ACC112 (cell line): Measurements from ENCODE around the gene CHCHD1.

Experiments used
- H2AFZ ChIP-seq: fragments of 200-600 bp; sonication (generic); one replicate; pipeline ENCODE4 v1.6.0; 2017; ENCODE audit warnings: antibody characterized with exemption, low read length; ENCODE audit not compliant: unreplicated experiment
- H3K27ac ChIP-seq: fragments of 200-600 bp; sonication (generic); 2 replicates; pipeline ENCODE4 v1.5.1; 2014; ENCODE audit warnings: low read depth, mild to moderate bottlenecking, antibody characterized with exemption, low read length, moderate library complexity
- H3K27me3 ChIP-seq: fragments of 200-600 bp; sonication (generic); 2 replicates; pipeline ENCODE4 v1.6.1; 2014; ENCODE audit warnings: mild to moderate bottlenecking, antibody characterized with exemption, low read length, moderate library complexity, mixed read lengths; ENCODE audit not compliant: insufficient read depth
- H3K36me3 ChIP-seq: fragments of 200-600 bp; sonication (generic); 2 replicates; pipeline ENCODE4 v1.6.1; 2016; ENCODE audit warnings: mild to moderate bottlenecking, antibody characterized with exemption, low read length, moderate library complexity, mixed read lengths; ENCODE audit not compliant: insufficient read depth
- H3K4me1 ChIP-seq: fragments of 200-600 bp; sonication (generic); one replicate; pipeline ENCODE4 v1.6.1; 2016; ENCODE audit warnings: low read length, mixed read lengths; ENCODE audit not compliant: insufficient read depth, unreplicated experiment, control insufficient read depth
- H3K4me3 ChIP-seq: fragments of 200-600 bp; sonication (generic); 2 replicates; pipeline ENCODE4 v1.5.1; 2014; ENCODE audit warnings: mild to moderate bottlenecking, low read depth, low read length
- H3K79me2 ChIP-seq: fragments of 200-600 bp; sonication (generic); one replicate; pipeline ENCODE4 v1.6.0; 2016; ENCODE audit warnings: low read length; ENCODE audit not compliant: control insufficient read depth, unreplicated experiment, insufficient read depth

The CHCHD1 gene

DNA sequence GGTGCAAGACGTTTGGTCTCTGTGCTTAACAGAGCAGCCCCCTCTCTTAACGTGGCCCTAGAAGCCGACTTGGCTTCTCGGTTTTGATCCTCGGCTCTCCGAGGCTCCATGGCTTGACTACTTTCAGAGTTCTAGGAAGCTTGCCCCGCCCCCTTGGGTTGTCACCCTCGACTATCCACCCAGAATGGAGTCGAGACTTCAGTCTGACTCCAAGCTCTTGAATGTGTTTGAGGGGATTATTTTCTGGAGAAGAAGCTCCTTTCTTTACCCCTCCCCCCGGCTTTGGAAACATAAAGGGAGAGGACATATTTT is 37.2 kb upstream of the CHCHD1 start:
- peaks cover 8% of the 10 kb centered on the region for H3K36me3 ChIP-seq
- peak overlapping the region; percentile 89 for H3K4me3 ChIP-seq
- peak overlapping the region; percentile 55 for H2AFZ ChIP-seq
- peaks cover 23% of the 10 kb centered on the region for H3K4me1 ChIP-seq
- H3K79me2 ChIP-seq, result peaks cover 49% of the 10 kb centered on the region
- no peaks in the 10 kb centered on the region for H3K27me3 ChIP-seq
- peak overlapping the region; percentile 84 for H3K27ac ChIP-seq

DNA sequence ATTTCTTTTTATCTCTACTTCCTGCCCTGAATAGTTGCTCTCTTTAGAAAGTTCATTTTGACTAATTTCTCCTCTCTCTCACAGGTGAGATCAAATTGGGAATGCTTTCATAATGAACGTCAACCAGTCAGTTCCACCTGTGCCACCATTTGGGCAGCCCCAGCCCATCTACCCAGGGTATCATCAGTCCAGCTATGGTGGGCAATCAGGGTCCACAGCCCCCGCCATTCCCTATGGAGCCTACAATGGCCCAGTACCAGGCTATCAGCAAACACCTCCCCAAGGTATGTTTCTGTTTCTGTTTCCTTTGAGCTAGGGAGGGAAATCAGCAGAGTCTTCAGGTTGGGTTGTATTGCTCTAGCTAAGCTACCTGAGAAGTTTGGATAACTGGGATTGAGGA is 35.1 kb upstream of the CHCHD1 start:
- Histone ChIP-seq H2AFZ (no peak overlapping the region), H3K36me3 (peaks cover 20% of the 10 kb centered on the region), H3K4me1 (peaks cover 21% of the 10 kb centered on the region), H3K27ac (no peak overlapping the region), H3K79me2 (peaks cover 62% of the 10 kb centered on the region), H3K4me3 (no peak overlapping the region), H3K27me3 (no peaks in the 10 kb centered on the region)

- no peak overlapping the region for H3K4me3 ChIP-seq
- H3K27me3 ChIP-seq, result no peaks in the 10 kb centered on the region
- H2AFZ ChIP-seq, result no peak overlapping the region
- H3K79me2 ChIP-seq, result peaks cover 34% of the 10 kb centered on the region
- H3K4me1 ChIP-seq, result peaks cover 4% of the 10 kb centered on the region
- H3K36me3 ChIP-seq, result peaks cover 31% of the 10 kb centered on the region
- no peak overlapping the region for H3K27ac ChIP-seq
These were observed 31.0 kb upstream of the CHCHD1 start for GRCh38 chr10:73750819-73751218.

DNA sequence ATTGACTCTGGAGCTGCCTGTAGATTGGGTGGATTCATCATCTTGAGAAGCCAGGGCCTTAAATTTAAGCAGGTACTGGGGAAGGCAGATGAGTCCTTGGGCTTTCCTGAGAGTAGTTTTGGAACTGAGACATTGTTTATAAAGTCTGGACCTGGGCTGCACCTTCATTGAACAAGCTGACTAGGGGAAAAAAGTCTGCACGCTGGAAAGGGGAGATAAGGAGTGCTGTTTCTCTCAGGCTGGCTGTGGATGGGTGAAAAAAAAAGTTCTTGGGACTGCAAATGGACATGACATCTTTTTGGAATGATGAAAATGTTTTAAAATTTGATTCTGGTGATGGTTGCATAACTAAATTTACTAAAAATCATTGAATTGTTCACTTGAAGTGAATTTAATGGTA is 25.7 kb upstream of the CHCHD1 start:
- Histone ChIP-seq H3K79me2 (peaks cover 5% of the 10 kb centered on the region), H3K4me1 (no peaks in the 10 kb centered on the region), H3K4me3 (no peak overlapping the region), H2AFZ (no peak overlapping the region), H3K36me3 (peaks cover 31% of the 10 kb centered on the region), H3K27me3 (no peaks in the 10 kb centered on the region), H3K27ac (no peak overlapping the region)

- H3K36me3 ChIP-seq, result peaks cover 28% of the 10 kb centered on the region
- peaks cover 5% of the 10 kb centered on the region for H3K79me2 ChIP-seq
- no peak overlapping the region for H3K4me3 ChIP-seq
- H2AFZ ChIP-seq, result no peak overlapping the region
- peaks cover 16% of the 10 kb centered on the region for H3K4me1 ChIP-seq
- no peak overlapping the region for H3K27ac ChIP-seq
- no peaks in the 10 kb centered on the region for H3K27me3 ChIP-seq
These were observed 22.9 kb upstream of the CHCHD1 start for GRCh38 chr10:73758704-73759511.

- Histone ChIP-seq H3K4me3 (no peak overlapping the region), H3K36me3 (peaks cover 32% of the 10 kb centered on the region), H3K79me2 (peaks cover 5% of the 10 kb centered on the region), H3K27me3 (no peaks in the 10 kb centered on the region), H2AFZ (no peak overlapping the region), H3K27ac (no peak overlapping the region), H3K4me1 (peaks cover 16% of the 10 kb centered on the region)
These were observed 22.2 kb upstream of the CHCHD1 start for GRCh38 chr10:73759512-73760115.

DNA sequence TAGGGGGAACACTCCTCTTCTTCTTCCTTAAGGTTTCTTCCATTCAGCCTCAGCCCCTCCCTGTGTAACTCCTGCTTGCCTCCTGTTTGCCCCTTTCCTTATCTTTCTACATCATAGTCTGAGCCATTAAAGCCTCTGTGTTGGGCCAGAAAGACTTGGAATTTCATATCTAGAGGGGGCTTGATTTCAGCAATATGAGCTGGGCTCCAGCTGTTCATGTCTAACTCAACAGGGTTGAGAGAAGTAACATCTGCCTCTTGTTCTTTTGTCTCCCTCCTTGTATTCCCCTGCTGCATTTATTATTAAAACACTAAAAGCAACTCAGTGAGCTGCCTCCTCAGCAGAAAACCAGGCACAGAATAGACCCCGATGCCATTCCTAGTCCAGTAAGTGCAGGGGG is 20.1 kb upstream of the CHCHD1 start:
- peaks cover 2% of the 10 kb centered on the region for H3K79me2 ChIP-seq
- H3K27ac ChIP-seq, result no peak overlapping the region
- H3K4me1 ChIP-seq, result peaks cover 16% of the 10 kb centered on the region
- no peaks in the 10 kb centered on the region for H3K27me3 ChIP-seq
- peaks cover 48% of the 10 kb centered on the region for H3K36me3 ChIP-seq
- no peak overlapping the region for H3K4me3 ChIP-seq
- H2AFZ ChIP-seq, result no peak overlapping the region

DNA sequence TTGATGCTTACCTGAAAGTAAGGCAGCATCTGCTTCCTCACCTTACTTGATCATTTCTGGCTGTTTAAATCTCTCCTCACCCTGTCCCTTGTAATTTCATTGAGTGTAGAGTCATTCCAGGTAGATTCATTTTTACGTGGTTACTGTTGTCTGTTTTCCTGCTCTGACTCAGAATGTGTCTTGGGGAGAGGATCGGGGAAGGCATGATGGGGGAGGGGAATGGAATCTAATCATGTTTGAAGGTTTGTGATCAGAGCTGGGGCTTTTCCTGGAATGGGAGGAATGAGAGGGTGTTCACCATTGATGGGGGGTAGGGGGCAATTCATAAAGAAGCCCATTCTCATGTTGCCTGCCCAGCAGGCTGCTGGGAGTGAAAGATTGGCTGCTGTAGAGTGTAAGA is 18.9 kb upstream of the CHCHD1 start:
- Histone ChIP-seq H3K36me3 (peaks cover 51% of the 10 kb centered on the region), H2AFZ (no peak overlapping the region), H3K27ac (no peak overlapping the region), H3K4me3 (no peak overlapping the region), H3K27me3 (no peaks in the 10 kb centered on the region), H3K79me2 (peaks cover 2% of the 10 kb centered on the region), H3K4me1 (peaks cover 16% of the 10 kb centered on the region)

GRCh38 chr10:73763343-73763742 is 18.5 kb upstream of the CHCHD1 start:
- peaks cover 51% of the 10 kb centered on the region for H3K36me3 ChIP-seq
- H3K27ac ChIP-seq, result no peak overlapping the region
- no peak overlapping the region for H3K4me3 ChIP-seq
- H3K79me2 ChIP-seq, result peaks cover 2% of the 10 kb centered on the region
- no peak overlapping the region for H2AFZ ChIP-seq
- H3K4me1 ChIP-seq, result peaks cover 16% of the 10 kb centered on the region
- H3K27me3 ChIP-seq, result no peaks in the 10 kb centered on the region

DNA sequence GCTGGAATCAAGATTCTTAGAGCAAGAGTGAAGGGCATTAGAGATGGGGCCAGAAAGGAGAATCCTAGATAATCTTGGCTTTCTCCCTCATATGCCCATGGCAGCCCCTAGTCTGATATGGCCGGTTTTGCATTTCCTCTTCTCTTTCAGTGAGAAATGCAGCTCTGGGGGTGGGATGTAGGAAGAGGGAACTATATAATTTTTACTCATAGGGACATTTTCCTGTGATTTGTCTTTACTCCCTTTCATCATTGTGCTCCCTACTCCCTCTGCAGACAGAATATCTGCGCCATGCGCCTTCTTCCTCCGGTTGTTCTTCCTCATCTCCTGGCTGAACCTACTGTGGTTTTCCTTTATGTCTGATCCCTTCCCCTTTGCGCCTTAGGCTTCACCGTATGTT is 16.8 kb upstream of the CHCHD1 start:
- Histone ChIP-seq H3K27me3 (no peaks in the 10 kb centered on the region), H3K27ac (no peak overlapping the region), H3K4me3 (no peak overlapping the region), H3K79me2 (peaks cover 2% of the 10 kb centered on the region), H3K4me1 (peaks cover 16% of the 10 kb centered on the region), H3K36me3 (peaks cover 47% of the 10 kb centered on the region), H2AFZ (no peak overlapping the region)

GRCh38 chr10:73768881-73769280 is 13.0 kb upstream of the CHCHD1 start:
- Histone ChIP-seq H3K27me3 (no peaks in the 10 kb centered on the region), H2AFZ (no peak overlapping the region), H3K79me2 (peaks cover 13% of the 10 kb centered on the region), H3K4me1 (peaks cover 9% of the 10 kb centered on the region), H3K27ac (no peak overlapping the region), H3K4me3 (no peak overlapping the region), H3K36me3 (peaks cover 34% of the 10 kb centered on the region)
